Measurements from ENCODE around the gene CPN2.
A peak's percentile ranks its signal among the peaks of the same experiment; 100 is the strongest.

Gene CPN2

DNA sequence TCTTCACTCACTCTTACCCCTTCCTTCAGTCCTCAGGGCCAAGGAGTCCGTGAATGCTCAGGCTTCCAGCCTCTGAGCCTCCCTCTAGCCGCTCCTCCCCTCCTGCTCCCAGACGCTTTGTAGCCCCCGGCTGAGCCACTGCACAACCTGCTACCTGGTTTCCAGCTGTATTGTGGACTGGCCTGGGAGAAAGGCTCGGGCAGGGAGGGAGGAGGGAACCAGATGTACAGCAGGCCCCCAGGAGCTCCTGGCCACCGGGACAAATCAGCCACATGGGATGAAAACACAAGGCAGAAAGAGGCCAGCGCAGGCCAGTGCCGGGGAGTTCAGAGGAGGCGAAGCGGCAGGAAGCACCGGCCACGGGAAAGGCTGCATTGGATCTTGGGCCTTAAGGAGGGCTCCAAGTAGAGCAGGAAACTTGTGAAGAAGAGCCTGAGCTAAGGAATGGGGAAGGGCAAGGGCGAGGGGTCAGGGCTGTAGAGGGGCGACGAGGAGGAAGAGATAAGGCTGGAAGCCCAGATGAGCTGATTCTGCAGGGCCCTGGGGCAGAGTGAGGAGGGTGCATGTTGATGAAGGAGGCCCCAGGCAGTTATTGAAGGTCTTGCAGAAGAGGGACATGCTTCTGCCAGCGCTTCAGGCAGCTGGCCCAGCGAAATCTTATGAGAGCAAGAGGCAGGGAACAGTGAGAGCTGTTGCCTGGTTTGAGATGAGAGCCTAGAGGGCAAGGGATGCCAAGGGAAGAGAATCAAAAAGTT lies 14.3 kb downstream of the CPN2 start:
- Mint-ChIP-seq H3K27me3 (peaks cover 77% of the 10 kb centered on the region), H3K9me3 (no peaks in the 10 kb centered on the region), H3K4me1 (peaks cover 12% of the 10 kb centered on the region), H3K36me3 (no peaks in the 10 kb centered on the region), H3K27ac (peak overlapping the region; percentile 51), H3K4me3 (no peak overlapping the region)
- no peak for DNase-seq
- CTCF ChIA-PET: interaction anchor here (0.8 to 15.2 kb wide), 4 partner anchors 8 to 241 kb away, joined by 3 to 167 read pairs (median 18); no protein-coding TSS in a partner anchor

DNA sequence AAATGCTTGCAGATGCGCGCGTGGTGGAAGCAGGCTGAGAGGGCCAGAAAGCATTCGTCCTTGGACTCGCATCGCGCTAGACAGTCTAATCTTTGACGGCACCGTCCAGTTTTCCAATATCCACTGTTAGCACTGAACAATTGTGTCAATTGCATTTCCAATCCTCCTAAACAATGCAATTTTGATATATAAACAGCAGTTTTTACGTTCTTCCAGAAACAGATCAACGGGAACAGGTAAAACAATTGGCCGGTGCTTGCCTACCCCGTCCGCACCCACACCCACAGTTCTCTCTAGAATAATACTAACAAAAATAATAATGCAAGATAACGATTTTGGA lies 17.2 kb downstream of the CPN2 start:
- DNase-seq: no peak
- Mint-ChIP-seq H3K27ac (no peak overlapping the region), H3K4me3 (peak overlapping the region; percentile 71), H3K9me3 (no peaks in the 10 kb centered on the region), H3K4me1 (peaks cover 13% of the 10 kb centered on the region), H3K36me3 (no peaks in the 10 kb centered on the region), H3K27me3 (peaks cover 86% of the 10 kb centered on the region)
- CTCF ChIA-PET: interaction anchor here (0.6 to 15.2 kb wide), 14 partner anchors 8 to 553 kb away, joined by 3 to 167 read pairs (median 3); no protein-coding TSS in a partner anchor

DNA sequence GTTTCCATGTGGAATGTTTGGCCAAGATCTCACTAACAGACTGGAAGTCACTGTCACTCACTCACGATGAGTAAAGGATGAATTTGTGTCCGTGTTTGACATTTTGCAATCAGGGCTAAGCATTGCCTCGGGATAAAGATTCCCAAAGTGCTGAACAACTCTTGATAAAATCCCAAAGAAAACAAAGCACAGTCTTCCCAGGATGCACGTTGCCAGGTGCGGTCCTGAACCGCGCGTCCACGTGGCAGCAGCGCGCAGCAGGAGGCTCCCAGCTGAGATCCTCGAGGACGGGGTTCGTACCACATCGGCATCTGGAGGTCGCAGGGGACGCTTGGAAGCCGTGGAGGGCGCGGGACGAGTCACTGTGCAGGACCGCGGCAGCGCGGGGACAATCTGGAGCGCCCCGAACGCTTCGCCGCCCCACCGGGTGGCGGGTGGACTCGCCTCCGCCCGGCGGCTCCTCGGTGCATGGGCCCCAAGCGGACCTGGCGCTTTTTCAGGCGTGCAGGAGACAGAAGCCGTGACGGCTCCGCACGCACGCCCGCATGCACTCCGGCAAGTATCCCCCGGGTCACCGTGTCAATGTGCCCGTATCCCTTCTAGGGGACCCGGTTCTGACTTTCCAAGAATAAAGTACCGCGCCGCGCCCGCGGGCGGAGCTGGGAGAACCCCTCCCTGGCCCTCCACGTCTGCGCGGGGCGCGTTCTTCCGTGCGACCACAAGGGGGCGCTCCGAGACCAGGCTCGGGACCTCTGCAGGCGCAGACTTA lies 17.7 kb downstream of the CPN2 start:
- Mint-ChIP-seq H3K36me3 (no peaks in the 10 kb centered on the region), H3K4me3 (peak overlapping the region; percentile 71), H3K9me3 (no peaks in the 10 kb centered on the region), H3K4me1 (peaks cover 13% of the 10 kb centered on the region), H3K27ac (no peak overlapping the region), H3K27me3 (peaks cover 82% of the 10 kb centered on the region)
- DNase-seq: peak; percentile 91
- CTCF ChIA-PET: interaction anchor here (0.6 to 15.2 kb wide), 16 partner anchors 9 to 552 kb away, joined by 3 to 167 read pairs (median 3); partner anchors contain the start of gene GP5

DNA sequence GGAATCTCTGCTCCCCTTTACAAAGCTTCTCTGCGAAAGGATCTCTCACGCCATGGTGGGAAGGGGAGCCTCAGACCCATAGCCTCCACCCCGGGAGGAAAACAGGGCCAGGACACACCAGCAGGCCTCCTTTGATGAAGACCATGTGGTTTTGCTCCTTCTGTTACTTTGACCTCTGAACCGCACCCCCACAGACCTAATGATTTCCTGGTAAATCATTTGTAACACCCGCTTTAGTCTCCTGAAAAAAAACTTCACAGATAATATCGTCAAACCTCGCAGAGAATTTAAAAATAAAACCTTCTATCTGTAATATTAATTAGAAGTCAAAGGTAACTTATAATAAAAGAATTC lies 18.3 kb downstream of the CPN2 start:
- peak overlapping the region; percentile 40 for H3K4me3 Mint-ChIP-seq
- CTCF ChIA-PET: interaction anchor here (1.1 to 15.2 kb wide), 5 partner anchors 12 to 97 kb away, joined by 3 to 167 read pairs (median 6); partner anchors contain the start of gene GP5

DNA sequence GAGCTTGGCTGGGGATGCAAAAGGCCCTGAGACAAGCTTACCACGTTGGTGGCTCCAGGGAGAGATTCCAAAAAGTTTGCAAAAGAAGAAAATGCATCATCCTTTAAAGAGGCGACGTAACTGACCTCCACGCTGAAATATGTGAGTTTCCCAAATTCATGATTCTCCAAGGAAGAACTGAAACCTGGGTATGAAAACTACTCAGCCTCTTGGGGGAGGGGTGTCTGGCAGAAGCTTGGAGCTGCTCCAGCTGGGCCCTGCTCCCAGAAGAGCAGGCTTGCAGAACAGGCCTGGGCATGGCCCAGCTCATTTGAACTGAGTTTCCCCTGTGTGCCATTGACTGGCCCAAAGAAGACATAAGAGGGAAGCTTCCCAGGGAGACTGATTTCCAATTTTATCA lies 20.5 kb downstream of the CPN2 start:
- H3K27ac Mint-ChIP-seq: no peak overlapping the region
- no peak for DNase-seq
- no peaks in the 10 kb centered on the region for H3K9me3 Mint-ChIP-seq
- peaks cover 13% of the 10 kb centered on the region for H3K4me1 Mint-ChIP-seq
- H3K36me3 Mint-ChIP-seq: no peaks in the 10 kb centered on the region
- no peak overlapping the region for H3K4me3 Mint-ChIP-seq
- H3K27me3 Mint-ChIP-seq: peaks cover 60% of the 10 kb centered on the region
- CTCF ChIA-PET: interaction anchor here (1.2 to 3.0 kb wide), 2 partner anchors 14 to 76 kb away, joined by 6 to 15 read pairs; no protein-coding TSS in a partner anchor

More for the DNA sequence above, 18.3 kb downstream of the CPN2 start:
- Mint-ChIP-seq H3K27me3 (peaks cover 82% of the 10 kb centered on the region), H3K9me3 (no peaks in the 10 kb centered on the region), H3K36me3 (no peaks in the 10 kb centered on the region), H3K4me1 (peaks cover 13% of the 10 kb centered on the region), H3K27ac (peak overlapping the region; percentile 43)
- DNase-seq: no peak

DNA sequence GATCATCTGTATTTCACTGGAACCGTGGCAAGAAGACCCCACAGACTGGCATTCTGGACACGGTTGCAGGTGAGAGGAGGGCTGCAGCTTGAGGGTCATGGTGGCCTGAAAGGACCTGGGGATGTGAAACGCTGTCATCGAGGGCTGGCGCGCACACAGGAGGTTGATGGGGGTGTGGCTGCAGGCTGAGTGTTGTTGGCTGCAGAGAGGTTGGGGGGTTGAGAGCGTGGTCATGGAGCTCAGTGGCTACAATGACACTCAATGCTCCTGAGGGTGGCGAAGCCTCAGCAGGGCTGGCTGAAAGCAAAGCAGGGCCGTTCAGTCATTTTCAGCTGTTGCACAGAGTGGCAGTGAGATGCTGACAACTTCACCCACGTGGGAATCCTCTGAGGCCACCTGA lies 21.0 kb downstream of the CPN2 start:
- Mint-ChIP-seq H3K4me1 (peaks cover 13% of the 10 kb centered on the region), H3K27me3 (peaks cover 56% of the 10 kb centered on the region), H3K4me3 (no peak overlapping the region), H3K27ac (no peak overlapping the region), H3K36me3 (no peaks in the 10 kb centered on the region), H3K9me3 (no peaks in the 10 kb centered on the region)
- no peak for DNase-seq
- CTCF ChIA-PET: interaction anchor here (1.2 to 3.0 kb wide), 2 partner anchors 14 to 76 kb away, joined by 6 to 15 read pairs; no protein-coding TSS in a partner anchor

DNA sequence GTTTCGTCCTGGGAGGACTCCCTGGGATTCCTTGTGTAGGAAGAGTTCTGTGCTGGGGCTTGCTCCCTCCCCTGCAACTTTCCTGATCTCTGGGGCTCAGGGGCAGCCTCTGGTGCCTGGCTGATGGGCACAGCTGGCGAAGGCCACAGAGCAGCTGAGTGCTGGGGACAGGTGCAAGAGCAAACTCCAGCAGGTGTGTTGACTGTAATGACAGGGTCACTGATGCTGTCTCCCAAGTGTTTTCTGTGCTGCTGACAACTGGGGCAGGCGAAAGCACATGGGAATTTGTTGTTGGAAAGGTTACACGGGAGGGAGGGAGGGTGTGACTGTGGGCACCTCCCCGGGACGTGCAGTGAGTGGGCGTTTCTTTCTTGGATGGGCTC lies 21.6 kb downstream of the CPN2 start:
- H3K4me1 Mint-ChIP-seq: peaks cover 13% of the 10 kb centered on the region
- no peak for DNase-seq
- H3K27me3 Mint-ChIP-seq: peaks cover 51% of the 10 kb centered on the region
- H3K36me3 Mint-ChIP-seq: no peaks in the 10 kb centered on the region
- no peaks in the 10 kb centered on the region for H3K9me3 Mint-ChIP-seq
- H3K27ac Mint-ChIP-seq: no peak overlapping the region
- CTCF ChIA-PET: interaction anchor here (1.4 to 3.0 kb wide), 3 partner anchors 14 to 76 kb away, joined by 3 to 15 read pairs (median 8); no protein-coding TSS in a partner anchor
- no peak overlapping the region for H3K4me3 Mint-ChIP-seq

DNA sequence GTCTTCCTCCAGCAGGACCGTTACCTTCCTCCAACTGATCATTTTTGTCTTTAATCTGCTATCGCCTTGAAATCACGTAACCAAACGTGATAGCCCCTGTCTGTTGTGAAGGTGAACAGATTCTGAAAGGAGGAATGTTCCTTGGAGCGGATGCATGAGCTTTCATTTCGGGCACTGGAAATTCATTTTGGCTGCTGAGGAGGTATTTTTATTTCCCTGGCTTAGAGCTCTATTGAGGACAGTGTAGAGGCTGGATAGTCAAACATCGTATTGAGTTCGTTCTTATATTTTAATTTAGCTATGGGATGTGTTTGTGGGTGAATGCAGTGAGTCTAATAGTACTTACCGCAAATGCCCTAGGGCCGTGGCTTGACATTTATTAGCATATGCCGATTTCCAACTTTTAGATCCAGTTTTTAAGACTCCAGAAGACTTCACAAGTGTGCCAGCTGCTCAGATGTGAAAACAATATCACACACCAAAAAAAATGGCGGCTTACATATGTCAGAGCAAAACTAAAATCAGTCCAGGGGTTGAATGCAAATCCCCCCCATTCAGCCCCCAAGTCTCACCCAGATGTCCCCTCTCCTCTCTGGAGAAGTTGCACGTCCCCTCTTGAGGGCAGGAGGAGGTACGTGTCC lies 22.1 kb downstream of the CPN2 start:
- H3K4me1 Mint-ChIP-seq: peaks cover 13% of the 10 kb centered on the region
- peaks cover 47% of the 10 kb centered on the region for H3K27me3 Mint-ChIP-seq
- H3K9me3 Mint-ChIP-seq: no peaks in the 10 kb centered on the region
- DNase-seq: no peak
- CTCF ChIA-PET: interaction anchor here (0.6 to 3.0 kb wide), 6 partner anchors 12 to 548 kb away, joined by 3 to 15 read pairs (median 4); no protein-coding TSS in a partner anchor
- no peaks in the 10 kb centered on the region for H3K36me3 Mint-ChIP-seq
- H3K4me3 Mint-ChIP-seq: peak overlapping the region; percentile 16
- H3K27ac Mint-ChIP-seq: peak overlapping the region; percentile 38

DNA sequence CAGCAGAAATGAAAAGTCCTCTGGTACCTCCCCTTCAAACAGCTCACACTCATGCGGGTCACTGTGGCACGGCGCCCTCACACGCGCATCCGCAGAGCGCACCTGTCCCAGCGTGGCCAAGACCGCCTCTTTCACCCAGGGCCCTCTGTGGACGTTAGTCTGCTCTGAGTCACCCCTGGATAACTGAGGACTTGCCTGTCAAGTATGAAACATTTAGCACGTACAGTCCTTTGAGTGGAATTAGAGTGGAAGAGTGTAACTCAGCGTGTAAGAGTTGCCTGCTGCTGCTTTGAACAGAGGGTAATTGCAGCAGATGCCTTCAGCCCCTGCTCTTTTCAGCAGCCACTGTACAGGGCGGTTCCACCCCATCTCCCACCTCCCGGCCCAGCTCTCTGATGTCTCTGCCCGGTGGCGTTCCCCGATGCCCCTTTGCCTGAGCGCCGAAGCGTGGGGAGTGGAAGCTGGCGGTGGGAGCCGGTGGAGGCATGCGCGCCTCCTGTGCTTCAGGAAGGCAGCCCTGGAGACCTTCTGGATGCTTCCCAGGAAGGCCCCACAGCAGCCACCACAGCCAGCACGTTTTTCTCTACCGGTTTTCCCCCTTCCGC lies 23.0 kb downstream of the CPN2 start:
- Mint-ChIP-seq H3K27ac (no peak overlapping the region), H3K9me3 (no peaks in the 10 kb centered on the region), H3K27me3 (peaks cover 38% of the 10 kb centered on the region), H3K4me3 (peak overlapping the region; percentile 16), H3K36me3 (no peaks in the 10 kb centered on the region), H3K4me1 (peaks cover 7% of the 10 kb centered on the region)
- CTCF ChIA-PET: interaction anchor here (1.0 to 1.9 kb wide), 3 partner anchors 12 to 547 kb away, joined by 3 to 8 read pairs (median 4); no protein-coding TSS in a partner anchor
- peak; percentile 56 for DNase-seq

DNA sequence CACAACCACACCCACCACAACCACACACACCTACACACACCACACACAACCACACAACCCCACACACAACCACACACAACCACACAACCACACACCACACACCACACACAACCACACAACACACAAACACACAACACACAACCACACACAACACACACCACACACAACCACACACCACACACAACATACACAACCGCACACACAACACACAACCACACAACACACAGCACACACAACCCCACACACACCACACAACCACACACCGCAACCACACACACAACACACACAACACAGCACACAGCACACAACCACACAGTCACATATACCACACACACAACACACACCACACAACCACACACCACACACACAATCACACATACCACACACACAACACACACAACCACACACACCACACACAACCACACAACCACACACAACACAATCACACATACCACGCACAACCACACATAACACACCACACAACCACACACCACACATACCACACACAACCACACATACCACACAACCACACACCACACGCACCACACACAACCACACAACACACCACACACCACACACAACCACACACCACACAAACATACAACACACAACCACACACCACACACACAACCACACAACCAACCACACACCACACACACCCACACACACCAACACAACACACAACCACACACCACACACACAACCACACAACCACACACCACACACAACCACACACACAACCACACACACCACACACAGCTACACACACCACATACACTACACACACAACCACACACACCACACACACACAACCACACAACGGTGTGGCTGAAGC lies 23.7 kb downstream of the CPN2 start:
- H3K36me3 Mint-ChIP-seq: no peaks in the 10 kb centered on the region
- CTCF ChIA-PET: interaction anchor here (1.0 to 1.9 kb wide), 2 partner anchors 12 to 546 kb away, joined by 4 to 8 read pairs; no protein-coding TSS in a partner anchor
- H3K27me3 Mint-ChIP-seq: peaks cover 31% of the 10 kb centered on the region
- no peaks in the 10 kb centered on the region for H3K9me3 Mint-ChIP-seq
- H3K27ac Mint-ChIP-seq: no peak overlapping the region
- H3K4me3 Mint-ChIP-seq: no peak overlapping the region
- no peak for DNase-seq
- peaks cover 9% of the 10 kb centered on the region for H3K4me1 Mint-ChIP-seq

DNA sequence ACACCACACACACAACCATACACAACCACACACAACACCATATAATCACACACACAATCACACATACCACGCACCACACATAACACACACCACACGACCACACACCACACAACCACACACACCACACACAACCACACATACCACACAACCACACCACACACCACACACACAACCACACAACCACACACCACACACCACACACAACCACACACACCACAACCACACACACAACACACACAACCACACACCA lies 24.2 kb downstream of the CPN2 start:
- Mint-ChIP-seq H3K4me1 (peaks cover 12% of the 10 kb centered on the region), H3K4me3 (no peak overlapping the region), H3K36me3 (no peaks in the 10 kb centered on the region), H3K27me3 (peaks cover 26% of the 10 kb centered on the region), H3K27ac (no peak overlapping the region), H3K9me3 (no peaks in the 10 kb centered on the region)
- CTCF ChIA-PET: no interaction called here
- no peak for DNase-seq

DNA sequence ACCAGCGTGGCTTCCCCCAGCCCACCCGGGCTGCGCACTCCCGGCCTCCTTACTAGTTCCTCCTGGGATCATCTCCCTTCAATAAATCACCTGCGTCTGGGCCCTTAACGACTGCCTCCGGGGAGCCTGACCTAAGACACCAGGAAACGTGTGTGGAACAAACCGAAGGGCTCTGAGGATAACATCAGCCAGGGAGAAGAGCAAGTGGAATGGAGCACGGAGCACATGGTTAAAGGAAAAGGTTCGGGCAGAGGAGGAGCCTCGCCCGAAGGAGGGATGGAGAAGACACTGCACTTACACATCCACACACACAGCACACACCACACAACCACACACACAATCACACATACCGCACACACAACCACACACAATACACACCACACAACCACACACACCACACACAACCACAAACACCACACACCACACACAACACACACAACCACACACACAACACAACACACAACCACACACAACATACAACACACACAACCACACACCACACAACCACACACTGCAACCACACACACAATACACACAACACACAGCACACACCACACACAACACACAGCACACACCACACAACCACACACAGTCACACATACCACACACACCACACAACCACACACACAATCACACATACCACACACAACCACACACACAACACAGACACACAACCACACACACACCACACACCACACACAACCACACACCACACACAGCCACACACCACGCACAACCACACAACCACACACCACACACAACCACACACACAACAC lies 24.7 kb downstream of the CPN2 start:
- DNase-seq: peak; percentile 32
- Mint-ChIP-seq H3K27me3 (peaks cover 22% of the 10 kb centered on the region), H3K27ac (no peak overlapping the region), H3K36me3 (no peaks in the 10 kb centered on the region), H3K4me1 (peaks cover 11% of the 10 kb centered on the region), H3K4me3 (no peak overlapping the region), H3K9me3 (no peaks in the 10 kb centered on the region)
- CTCF ChIA-PET: interaction anchor here (1.1 kb wide), 1 partner anchor 661 kb away, joined by 4 read pairs; no protein-coding TSS in a partner anchor
